HEK293 (cell line): ENCODE results near the gene SLC16A1.

Experiments used
- CTCF ChIA-PET: fragments of 350-600 bp; formaldehyde crosslinking; extraction: SDS; loops from one replicate; lab custom pipeline; 2021; ENCODE audit warnings: antibody characterized with exemption; lab: Yijun Ruan, JAX
- POLR2A ChIA-PET: fragments of 300-600 bp; formaldehyde crosslinking; extraction: SDS; loops from one replicate; lab custom pipeline; 2020; ENCODE audit warnings: antibody characterized with exemption, inconsistent platforms; lab: Yijun Ruan, JAX
- H3K27ac ChIP-seq: fragments of 200-500 bp; sonication (Bioruptor generic); 2 replicates; pipeline ENCODE4 v1.5.1; 2014; ENCODE audit warnings: low read depth, low read length, control low read depth, inconsistent platforms; ENCODE audit errors: extremely low read depth
- H3K36me3 ChIP-seq, 2 experiments: fragments of 200-500 bp in 1 of 2; sonication (Bioruptor generic) in 1 of 2; 1 replicate in 1 of 2; 2 replicates in 1 of 2; pipeline ENCODE4 v1.5.1; 2014 to 2017; ENCODE audit warnings: inconsistent platforms in 2 of 2, low read length in 2 of 2; ENCODE audit not compliant: control insufficient read depth in 2 of 2, insufficient read depth in 1 of 2
- H3K4me1 ChIP-seq: fragments of 200-500 bp; sonication (Bioruptor generic); 2 replicates; pipeline ENCODE4 v1.5.1; 2014; ENCODE audit warnings: mild to moderate bottlenecking, low read length, inconsistent platforms; ENCODE audit not compliant: control insufficient read depth, insufficient read depth
- H3K4me3 ChIP-seq: 2 replicates; pipeline ENCODE4 v1.5.1; 2011; ENCODE audit warnings: low read depth, mild to moderate bottlenecking, control low read depth, low read length, moderate library complexity
- H3K9me3 ChIP-seq: fragments of 200-500 bp; sonication (Bioruptor generic); 2 replicates; pipeline ENCODE4 v1.5.1; 2014; ENCODE audit warnings: low read depth, low read length, inconsistent platforms; ENCODE audit not compliant: control insufficient read depth, insufficient read depth
- GLIS1 ChIP-seq: fragments of 450-650 bp; formaldehyde crosslinking; IDR thresholded peaks from 2 replicates; pipeline ENCODE4 v1.5.1; 2016; ENCODE audit warnings: missing biosample characterization, missing genetic modification characterization
- IKZF3 ChIP-seq: fragments of 450-650 bp; IDR thresholded peaks from 2 replicates; pipeline ENCODE4 v1.5.0; 2018; ENCODE audit warnings: missing biosample characterization, mild to moderate bottlenecking, missing genetic modification characterization, moderate library complexity
- REPIN1 ChIP-seq: fragments of 450-650 bp; formaldehyde crosslinking; IDR thresholded peaks from 2 replicates; pipeline ENCODE4 v1.5.1; 2017; ENCODE audit warnings: missing biosample characterization, missing genetic modification characterization, low read depth
- SCRT2 ChIP-seq: fragments of 450-650 bp; formaldehyde crosslinking; IDR thresholded peaks from 2 replicates; pipeline ENCODE4 v1.5.1; 2016; ENCODE audit warnings: missing biosample characterization, missing genetic modification characterization
- ZIC2 ChIP-seq: fragments of 450-650 bp; formaldehyde crosslinking; IDR thresholded peaks from 2 replicates; pipeline ENCODE4 v1.5.1; 2016; ENCODE audit warnings: missing biosample characterization, missing genetic modification characterization
- ZNF16 ChIP-seq: fragments of 450-650 bp; formaldehyde crosslinking; IDR thresholded peaks from 2 replicates; pipeline ENCODE4 v1.5.1; 2016; ENCODE audit warnings: low read depth, missing biosample characterization, missing genetic modification characterization
- ZNF169 ChIP-seq: fragments of 450-650 bp; formaldehyde crosslinking; IDR thresholded peaks from 2 replicates; pipeline ENCODE4 v1.5.1; 2016; ENCODE audit warnings: missing biosample characterization, missing genetic modification characterization
- ZNF23 ChIP-seq: fragments of 450-650 bp; formaldehyde crosslinking; IDR thresholded peaks from 2 replicates; pipeline ENCODE4 v1.5.1; 2016; ENCODE audit warnings: missing biosample characterization, missing genetic modification characterization, borderline replicate concordance
- ZNF239 ChIP-seq: fragments of 450-650 bp; formaldehyde crosslinking; IDR thresholded peaks from 2 replicates; pipeline ENCODE4 v1.5.1; 2016; ENCODE audit warnings: missing biosample characterization, missing genetic modification characterization
- ZNF354C ChIP-seq: fragments of 450-650 bp; formaldehyde crosslinking; IDR thresholded peaks from 2 replicates; pipeline ENCODE4 v1.5.1; 2016; ENCODE audit warnings: missing biosample characterization, missing genetic modification characterization, low read depth, borderline replicate concordance
- ZNF529 ChIP-seq: fragments of 450-650 bp; formaldehyde crosslinking; IDR thresholded peaks from 2 replicates; pipeline ENCODE4 v1.5.1; 2017; ENCODE audit warnings: missing genetic modification characterization, missing biosample characterization; ENCODE audit not compliant: insufficient replicate concordance
- ZNF571 ChIP-seq: fragments of 450-650 bp; formaldehyde crosslinking; IDR thresholded peaks from 2 replicates; pipeline ENCODE4 v1.5.0; 2017; ENCODE audit warnings: missing biosample characterization, missing genetic modification characterization
- ZNF600 ChIP-seq: fragments of 450-650 bp; formaldehyde crosslinking; IDR thresholded peaks from 2 replicates; pipeline ENCODE4 v1.5.1; 2016; ENCODE audit warnings: missing biosample characterization, missing genetic modification characterization
- ZNF658 ChIP-seq: fragments of 450-650 bp; formaldehyde crosslinking; IDR thresholded peaks from 2 replicates; pipeline ENCODE4; 2016; ENCODE audit warnings: missing biosample characterization, missing genetic modification characterization
- ZNF660 ChIP-seq: fragments of 450-650 bp; IDR thresholded peaks from 2 replicates; pipeline ENCODE4 v1.5.1; 2018; ENCODE audit warnings: missing biosample characterization, mild to moderate bottlenecking, missing genetic modification characterization
- ZNF785 ChIP-seq: fragments of 450-650 bp; formaldehyde crosslinking; IDR thresholded peaks from 2 replicates; pipeline ENCODE4 v1.5.1; 2016; ENCODE audit warnings: missing biosample characterization, missing genetic modification characterization
- ZSCAN16 ChIP-seq: fragments of 450-650 bp; formaldehyde crosslinking; IDR thresholded peaks from 2 replicates; pipeline ENCODE4 v1.5.1; 2016; ENCODE audit warnings: missing biosample characterization, missing genetic modification characterization
- ZSCAN23 ChIP-seq: fragments of 450-650 bp; formaldehyde crosslinking; IDR thresholded peaks from 2 replicates; pipeline ENCODE4 v1.5.1; 2016; ENCODE audit warnings: missing biosample characterization, missing genetic modification characterization
- TF ChIP-seq, protein P1 (sequence below): fragments of 450-650 bp; formaldehyde crosslinking; IDR thresholded peaks from 2 replicates; pipeline ENCODE4 v1.5.1; 2016; ENCODE audit warnings: missing biosample characterization, missing genetic modification characterization
- TF ChIP-seq, protein P2 (sequence below): fragments of 450-650 bp; formaldehyde crosslinking; IDR thresholded peaks from 2 replicates; pipeline ENCODE4 v1.5.1; 2016; ENCODE audit warnings: missing biosample characterization, missing genetic modification characterization
- TF ChIP-seq, protein P3 (sequence below): fragments of 450-650 bp; formaldehyde crosslinking; IDR thresholded peaks from 2 replicates; pipeline ENCODE4 v1.5.1; 2016; ENCODE audit warnings: missing biosample characterization, missing genetic modification characterization
- TF ChIP-seq, protein P4 (sequence below): fragments of 450-650 bp; formaldehyde crosslinking; IDR thresholded peaks from 2 replicates; pipeline ENCODE4 v1.5.1; 2016; ENCODE audit warnings: missing biosample characterization, missing genetic modification characterization
- TF ChIP-seq, protein P5 (sequence below): fragments of 450-650 bp; formaldehyde crosslinking; IDR thresholded peaks from 2 replicates; pipeline ENCODE4 v1.5.1; 2016; ENCODE audit warnings: missing biosample characterization, missing genetic modification characterization, low read depth

SLC16A1 gene

DNA sequence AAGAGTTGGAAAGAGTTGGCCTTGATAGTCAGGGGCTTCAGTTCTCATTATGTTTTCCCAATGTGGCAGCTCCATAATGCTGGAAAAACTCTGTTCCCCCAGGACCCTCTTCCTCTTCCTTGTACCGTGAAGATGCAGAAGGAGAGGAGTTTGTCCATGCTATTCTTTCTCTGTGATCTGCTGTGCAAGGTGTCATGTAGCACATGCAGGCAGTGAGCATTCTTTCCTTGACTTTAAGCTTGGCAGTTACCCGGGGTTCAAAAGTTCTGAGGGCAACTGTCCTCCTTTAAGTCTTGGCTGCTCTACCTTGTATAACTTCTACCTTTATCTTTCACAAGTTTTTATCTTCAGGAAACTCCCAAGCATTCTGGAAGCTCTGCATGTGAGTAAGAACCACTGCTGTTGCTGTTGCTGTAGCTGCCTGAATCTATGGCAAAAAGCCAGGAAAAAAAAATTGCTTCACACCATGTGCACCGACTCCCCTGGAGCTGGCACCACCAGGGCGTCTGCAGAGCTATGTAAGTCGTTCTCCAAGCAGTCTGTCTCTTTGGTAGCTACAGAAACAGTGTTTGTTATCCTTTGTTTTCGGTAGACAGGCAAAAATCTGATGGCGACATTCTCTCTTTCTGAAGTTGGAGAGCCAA lies 42.7 kb upstream of the SLC16A1 start:
- Histone ChIP-seq H3K4me3 (no peak overlapping the region), H3K4me1 (peaks cover 4% of the 10 kb centered on the region; the same call in 1 of the 2 replicates), H3K27ac (no peak overlapping the region), H3K36me3 (peaks cover 0 to 25% of the 10 kb centered on the region in 2 experiments; a peak in 2 of 3 replicates), H3K9me3 (no peaks in the 10 kb centered on the region)
- ChIA-PET CTCF (interaction anchor here (1.2 to 1.6 kb wide), 2 partner anchors 10 to 118 kb away, joined by 4 to 6 read pairs; no protein-coding TSS in a partner anchor), POLR2A (no interaction called here)
- TF ChIP-seq ZIC2 (tag by site-specific recombination) (peak; percentile 87), IKZF3 (tag by site-specific recombination) (0 out of 2 replicates have a peak, but pooled peaks have one; percentile 29), GLIS1 (peak; percentile 60; the same call in 1 of the 2 replicates), ZNF600 (peak; percentile 24; the same call in 1 of the 2 replicates), ZNF169 (tag by site-specific recombination) (no peak)
- TF ChIP-seq, protein P1, sequence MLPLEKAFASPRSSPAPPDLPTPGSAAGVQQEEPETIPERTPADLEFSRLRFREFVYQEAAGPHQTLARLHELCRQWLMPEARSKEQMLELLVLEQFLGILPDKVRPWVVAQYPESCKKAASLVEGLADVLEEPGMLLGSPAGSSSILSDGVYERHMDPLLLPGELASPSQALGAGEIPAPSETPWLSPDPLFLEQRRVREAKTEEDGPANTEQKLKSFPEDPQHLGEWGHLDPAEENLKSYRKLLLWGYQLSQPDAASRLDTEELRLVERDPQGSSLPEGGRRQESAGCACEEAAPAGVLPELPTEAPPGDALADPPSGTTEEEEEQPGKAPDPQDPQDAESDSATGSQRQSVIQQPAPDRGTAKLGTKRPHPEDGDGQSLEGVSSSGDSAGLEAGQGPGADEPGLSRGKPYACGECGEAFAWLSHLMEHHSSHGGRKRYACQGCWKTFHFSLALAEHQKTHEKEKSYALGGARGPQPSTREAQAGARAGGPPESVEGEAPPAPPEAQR: no peak
- TF ChIP-seq, protein P2, sequence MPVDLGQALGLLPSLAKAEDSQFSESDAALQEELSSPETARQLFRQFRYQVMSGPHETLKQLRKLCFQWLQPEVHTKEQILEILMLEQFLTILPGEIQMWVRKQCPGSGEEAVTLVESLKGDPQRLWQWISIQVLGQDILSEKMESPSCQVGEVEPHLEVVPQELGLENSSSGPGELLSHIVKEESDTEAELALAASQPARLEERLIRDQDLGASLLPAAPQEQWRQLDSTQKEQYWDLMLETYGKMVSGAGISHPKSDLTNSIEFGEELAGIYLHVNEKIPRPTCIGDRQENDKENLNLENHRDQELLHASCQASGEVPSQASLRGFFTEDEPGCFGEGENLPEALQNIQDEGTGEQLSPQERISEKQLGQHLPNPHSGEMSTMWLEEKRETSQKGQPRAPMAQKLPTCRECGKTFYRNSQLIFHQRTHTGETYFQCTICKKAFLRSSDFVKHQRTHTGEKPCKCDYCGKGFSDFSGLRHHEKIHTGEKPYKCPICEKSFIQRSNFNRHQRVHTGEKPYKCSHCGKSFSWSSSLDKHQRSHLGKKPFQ (tag by site-specific recombination): peak; percentile 53; the same call in 1 of the 2 replicates
- TF ChIP-seq, protein P3, sequence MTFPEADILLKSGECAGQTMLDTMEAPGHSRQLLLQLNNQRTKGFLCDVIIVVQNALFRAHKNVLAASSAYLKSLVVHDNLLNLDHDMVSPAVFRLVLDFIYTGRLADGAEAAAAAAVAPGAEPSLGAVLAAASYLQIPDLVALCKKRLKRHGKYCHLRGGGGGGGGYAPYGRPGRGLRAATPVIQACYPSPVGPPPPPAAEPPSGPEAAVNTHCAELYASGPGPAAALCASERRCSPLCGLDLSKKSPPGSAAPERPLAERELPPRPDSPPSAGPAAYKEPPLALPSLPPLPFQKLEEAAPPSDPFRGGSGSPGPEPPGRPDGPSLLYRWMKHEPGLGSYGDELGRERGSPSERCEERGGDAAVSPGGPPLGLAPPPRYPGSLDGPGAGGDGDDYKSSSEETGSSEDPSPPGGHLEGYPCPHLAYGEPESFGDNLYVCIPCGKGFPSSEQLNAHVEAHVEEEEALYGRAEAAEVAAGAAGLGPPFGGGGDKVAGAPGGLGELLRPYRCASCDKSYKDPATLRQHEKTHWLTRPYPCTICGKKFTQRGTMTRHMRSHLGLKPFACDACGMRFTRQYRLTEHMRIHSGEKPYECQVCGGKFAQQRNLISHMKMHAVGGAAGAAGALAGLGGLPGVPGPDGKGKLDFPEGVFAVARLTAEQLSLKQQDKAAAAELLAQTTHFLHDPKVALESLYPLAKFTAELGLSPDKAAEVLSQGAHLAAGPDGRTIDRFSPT: no peak

DNA sequence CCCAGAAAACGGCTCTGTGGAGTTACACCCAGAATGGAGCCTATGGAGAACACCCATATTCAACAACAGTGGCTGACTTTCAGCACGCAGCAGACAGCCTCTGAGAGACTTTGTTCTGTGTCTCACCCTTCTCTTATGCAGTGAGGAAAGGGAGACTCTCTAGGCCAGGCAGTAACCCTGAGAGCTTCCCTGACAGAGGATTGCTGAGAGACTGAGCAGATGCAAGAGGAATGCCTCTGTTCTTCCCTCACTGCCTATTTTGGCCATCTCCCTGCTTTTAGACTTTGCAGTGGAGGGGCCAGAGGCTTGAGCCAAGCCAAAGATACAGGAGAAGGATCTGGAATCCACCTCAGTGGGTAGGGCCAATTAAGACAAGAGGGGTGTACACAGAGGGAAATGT lies 41.8 kb upstream of the SLC16A1 start:
- POLR2A ChIA-PET: interaction anchor here (0.8 kb wide), 1 partner anchor 25 kb away, joined by 3 read pairs; no protein-coding TSS in a partner anchor
- TF ChIP-seq ZNF354C (tag by site-specific recombination) (no peak), ZNF571 (tag by site-specific recombination) (no peak), ZNF23 (tag by site-specific recombination) (no peak), SCRT2 (tag by site-specific recombination) (no peak), ZNF239 (tag by site-specific recombination) (no peak)
- TF ChIP-seq, protein P4, sequence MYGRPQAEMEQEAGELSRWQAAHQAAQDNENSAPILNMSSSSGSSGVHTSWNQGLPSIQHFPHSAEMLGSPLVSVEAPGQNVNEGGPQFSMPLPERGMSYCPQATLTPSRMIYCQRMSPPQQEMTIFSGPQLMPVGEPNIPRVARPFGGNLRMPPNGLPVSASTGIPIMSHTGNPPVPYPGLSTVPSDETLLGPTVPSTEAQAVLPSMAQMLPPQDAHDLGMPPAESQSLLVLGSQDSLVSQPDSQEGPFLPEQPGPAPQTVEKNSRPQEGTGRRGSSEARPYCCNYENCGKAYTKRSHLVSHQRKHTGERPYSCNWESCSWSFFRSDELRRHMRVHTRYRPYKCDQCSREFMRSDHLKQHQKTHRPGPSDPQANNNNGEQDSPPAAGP: no peak
- no peak overlapping the region for H3K27ac ChIP-seq
- peaks cover 4% of the 10 kb centered on the region; the same call in 1 of the 2 replicates for H3K4me1 ChIP-seq
- peaks cover 0 to 25% of the 10 kb centered on the region in 2 experiments; a peak in 2 of 3 replicates for H3K36me3 ChIP-seq
- H3K4me3 ChIP-seq: no peak overlapping the region
- no peaks in the 10 kb centered on the region for H3K9me3 ChIP-seq
- CTCF ChIA-PET: no interaction called here

DNA sequence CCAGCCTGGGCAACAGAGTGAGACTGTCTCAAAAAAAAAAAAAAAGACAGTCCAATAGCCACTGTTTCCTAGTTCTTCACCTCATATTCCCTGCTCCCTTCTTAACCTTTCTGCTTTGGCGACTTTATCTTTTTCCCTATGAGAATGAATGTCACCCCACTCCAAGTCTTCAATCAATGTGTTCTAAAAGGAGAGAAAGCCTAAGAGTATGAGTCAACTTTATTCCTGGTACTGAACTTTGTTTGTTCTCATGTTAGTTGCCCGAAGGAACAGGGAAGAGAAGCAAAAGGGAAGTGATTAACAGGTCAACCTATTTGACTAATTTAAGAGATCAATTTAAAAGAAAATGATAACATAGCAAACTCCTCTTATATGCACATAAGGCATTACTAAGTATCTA lies 39.9 kb upstream of the SLC16A1 start:
- H3K9me3 ChIP-seq: no peaks in the 10 kb centered on the region
- H3K4me3 ChIP-seq: no peak overlapping the region
- H3K4me1 ChIP-seq: peaks cover 6% of the 10 kb centered on the region; the same call in 1 of the 2 replicates
- ChIA-PET CTCF (no interaction called here), POLR2A (no interaction called here)
- no peak overlapping the region for H3K27ac ChIP-seq
- peaks cover 0 to 23% of the 10 kb centered on the region in 2 experiments; a peak in 2 of 3 replicates for H3K36me3 ChIP-seq
- TF ChIP-seq ZSCAN16 (tag by site-specific recombination): no peak
- no peak for TF ChIP-seq ZNF16
- no peak for TF ChIP-seq ZNF660
- TF ChIP-seq, protein P5, sequence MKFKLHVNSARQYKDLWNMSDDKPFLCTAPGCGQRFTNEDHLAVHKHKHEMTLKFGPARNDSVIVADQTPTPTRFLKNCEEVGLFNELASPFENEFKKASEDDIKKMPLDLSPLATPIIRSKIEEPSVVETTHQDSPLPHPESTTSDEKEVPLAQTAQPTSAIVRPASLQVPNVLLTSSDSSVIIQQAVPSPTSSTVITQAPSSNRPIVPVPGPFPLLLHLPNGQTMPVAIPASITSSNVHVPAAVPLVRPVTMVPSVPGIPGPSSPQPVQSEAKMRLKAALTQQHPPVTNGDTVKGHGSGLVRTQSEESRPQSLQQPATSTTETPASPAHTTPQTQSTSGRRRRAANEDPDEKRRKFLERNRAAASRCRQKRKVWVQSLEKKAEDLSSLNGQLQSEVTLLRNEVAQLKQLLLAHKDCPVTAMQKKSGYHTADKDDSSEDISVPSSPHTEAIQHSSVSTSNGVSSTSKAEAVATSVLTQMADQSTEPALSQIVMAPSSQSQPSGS (tag by site-specific recombination): no peak
- TF ChIP-seq, protein P4: no peak
- TF ChIP-seq REPIN1 (tag by site-specific recombination): no peak
- TF ChIP-seq ZNF529 (tag by site-specific recombination): no peak
- no peak for TF ChIP-seq ZNF785 (tag by site-specific recombination)
- TF ChIP-seq ZNF658 (tag by site-specific recombination): no peak
- TF ChIP-seq ZSCAN23 (tag by site-specific recombination): no peak
